ENCODE results near the gene TCAF1. TPM values are rescaled to one million over a fixed set of nuclear protein-coding genes. Genes with fewer than 3 reads are reported as not detected.

The TCAF1 gene
- total RNA-seq, 2 donors from 2014 or later, result 15.8 to 21.0 TPM

DNA sequence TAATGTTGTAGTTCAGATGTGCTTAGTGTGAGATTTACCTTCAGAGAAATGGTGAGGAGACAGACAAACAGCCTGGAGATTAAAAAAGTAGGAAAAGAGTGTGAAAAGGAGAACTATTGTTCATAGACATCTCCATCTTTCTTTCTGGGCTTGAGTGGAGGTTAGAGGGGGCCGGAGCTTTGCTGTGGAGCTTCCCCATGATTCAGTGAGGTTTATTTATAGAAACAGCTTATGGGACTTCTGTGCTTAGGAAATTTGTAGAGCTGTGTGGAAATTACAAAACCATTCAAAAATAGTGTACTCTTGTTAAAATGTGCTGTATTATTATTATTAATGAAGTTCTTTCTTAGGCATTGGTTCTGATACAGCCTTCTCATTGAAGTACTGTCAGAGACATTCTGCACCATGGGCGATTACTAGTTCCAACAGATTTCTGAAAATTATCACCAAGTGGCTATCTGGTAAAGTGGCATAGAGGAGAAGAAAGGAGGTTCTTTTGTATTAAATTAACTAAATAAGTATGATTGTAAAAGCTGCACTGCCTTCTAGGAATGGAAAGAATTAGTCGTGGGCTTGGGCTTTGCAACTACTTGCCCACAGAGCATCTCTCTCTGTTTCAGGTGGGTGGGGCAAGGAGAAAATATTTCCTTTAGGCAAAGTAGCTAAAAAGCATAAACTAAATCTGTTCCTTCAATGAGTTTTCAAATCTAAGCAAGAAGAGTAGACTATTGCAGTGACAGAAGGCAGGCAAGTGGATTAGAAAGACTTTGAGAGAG, 8.7 kb upstream of the TCAF1 start:
- H3K27ac ChIP-seq, result no peak overlapping the region
- H3K9me3 ChIP-seq, result no peaks in the 10 kb centered on the region
- H3K27me3 ChIP-seq, result no peaks in the 10 kb centered on the region
- no peak overlapping the region for H3K4me3 ChIP-seq
- no peak for ATAC-seq
- no peaks in the 10 kb centered on the region for H3K4me1 ChIP-seq
- H3K36me3 ChIP-seq (replicated peaks in 1 of 2; ENCODE audit: insufficient read depth in 1 of 2, low read depth in 2 of 2), result no peaks in the 10 kb centered on the region
- WGBS, 2 donors, result 76 to 82% methylated on average over 3 of the region's 3 CpGs
- TF ChIP-seq POLR2A (IDR thresholded peaks at IDR 0.05) (no peak), CTCF (IDR thresholded peaks at IDR 0.05) (no peak)
- intact Hi-C loops (cut with DNase I), result no loop called here
- no peak for DNase-seq

DNA sequence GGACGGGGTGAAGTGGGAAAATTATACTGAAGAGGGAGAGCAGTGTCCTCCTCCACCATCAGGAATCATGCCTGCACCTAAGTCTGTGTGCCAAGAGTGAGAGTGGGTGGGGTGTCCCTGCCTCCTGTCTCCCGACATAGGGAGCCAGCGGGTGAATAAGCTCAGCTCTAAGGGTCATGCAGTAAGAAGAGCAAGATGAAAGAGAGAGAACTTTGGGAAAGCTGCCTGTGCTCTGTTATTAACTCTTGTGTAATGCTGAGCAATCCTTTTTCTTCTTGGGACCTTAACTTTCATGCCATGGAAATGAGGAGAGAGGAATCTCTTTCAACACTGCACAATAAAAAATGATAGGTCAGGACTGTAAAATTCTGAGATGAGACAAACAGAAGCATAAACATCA, 7.9 kb upstream of the TCAF1 start:
- H3K4me3 ChIP-seq, result no peak overlapping the region
- H3K27ac ChIP-seq, result no peak overlapping the region
- H3K9me3 ChIP-seq, result no peaks in the 10 kb centered on the region
- WGBS, 2 donors, result 78 to 82% methylated on average over 3 of the region's 3 CpGs
- ATAC-seq (no peak), DNase-seq (no peak)
- no peaks in the 10 kb centered on the region for H3K36me3 ChIP-seq (replicated peaks in 1 of 2; ENCODE audit: insufficient read depth in 1 of 2, low read depth in 2 of 2)
- H3K27me3 ChIP-seq, result no peaks in the 10 kb centered on the region
- H3K4me1 ChIP-seq, result peaks cover 7% of the 10 kb centered on the region
- intact Hi-C loops (cut with DNase I), result no loop called here
- TF ChIP-seq POLR2A (IDR thresholded peaks at IDR 0.05), result no peak
- TF ChIP-seq CTCF (IDR thresholded peaks at IDR 0.05), result no peak

DNA sequence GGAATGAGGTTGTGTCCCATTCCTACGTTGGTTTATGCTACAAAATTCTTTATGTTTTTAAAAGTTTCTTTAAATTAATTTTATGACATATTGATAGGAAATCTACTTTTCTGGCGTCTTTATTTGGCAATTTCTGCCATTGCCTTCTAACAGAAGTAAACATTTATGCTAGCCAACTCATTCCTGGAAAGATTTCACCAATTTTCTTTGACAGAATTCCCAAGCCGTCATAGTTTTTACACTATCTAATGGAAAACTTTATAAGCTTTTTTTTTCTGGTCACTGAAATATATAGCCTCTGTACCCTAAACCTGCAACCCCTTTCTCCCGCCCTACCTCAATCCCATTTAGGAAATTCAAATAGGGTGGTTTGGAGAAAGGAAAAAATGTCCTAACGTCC, 6.1 kb upstream of the TCAF1 start:
- ATAC-seq, result no peak

DNA sequence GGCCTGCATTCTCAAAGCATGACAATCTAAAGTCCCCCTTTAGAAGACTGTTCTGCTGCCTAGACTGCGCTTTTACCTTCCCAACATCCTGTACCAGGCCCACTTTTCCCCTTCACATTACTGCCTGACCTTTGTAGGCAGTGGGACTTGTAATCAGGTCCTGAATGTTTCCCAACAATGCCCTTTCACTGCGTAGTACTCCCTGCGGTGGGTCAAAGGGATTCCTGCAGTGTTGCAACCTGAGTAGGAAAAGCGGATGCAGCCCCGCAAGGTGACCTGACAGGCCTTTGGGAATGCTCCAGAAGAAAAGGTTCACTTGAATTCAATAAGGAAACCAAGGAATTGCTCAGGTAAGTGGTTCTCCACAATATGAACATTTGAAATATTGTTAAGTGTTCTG, 4.9 kb upstream of the TCAF1 start:
- ATAC-seq (no peak), DNase-seq (no peak)
- TF ChIP-seq POLR2A (IDR thresholded peaks at IDR 0.05), result no peak
- no peak for TF ChIP-seq CTCF (IDR thresholded peaks at IDR 0.05)
- intact Hi-C loops (cut with DNase I), result no loop called here
- no peak overlapping the region for H3K27ac ChIP-seq
- no peak overlapping the region for H3K4me3 ChIP-seq
- WGBS, 2 donors, result 93 to 94% methylated on average over 5 of the region's 5 CpGs
- no peaks in the 10 kb centered on the region for H3K9me3 ChIP-seq
- no peaks in the 10 kb centered on the region for H3K36me3 ChIP-seq (replicated peaks in 1 of 2; ENCODE audit: insufficient read depth in 1 of 2, low read depth in 2 of 2)
- peaks cover 15% of the 10 kb centered on the region for H3K4me1 ChIP-seq
- no peaks in the 10 kb centered on the region for H3K27me3 ChIP-seq

More for the DNA sequence above, 6.1 kb upstream of the TCAF1 start:
- H3K4me1 ChIP-seq, result peaks cover 15% of the 10 kb centered on the region
- no peak overlapping the region for H3K27ac ChIP-seq
- H3K9me3 ChIP-seq, result no peaks in the 10 kb centered on the region
- no peak for TF ChIP-seq POLR2A (IDR thresholded peaks at IDR 0.05)
- TF ChIP-seq CTCF (IDR thresholded peaks at IDR 0.05), result no peak
- DNase-seq, result no peak
- H3K27me3 ChIP-seq, result no peaks in the 10 kb centered on the region
- no peak overlapping the region for H3K4me3 ChIP-seq
- H3K36me3 ChIP-seq (replicated peaks in 1 of 2; ENCODE audit: insufficient read depth in 1 of 2, low read depth in 2 of 2), result no peaks in the 10 kb centered on the region
- intact Hi-C loops (cut with DNase I), result no loop called here
- WGBS, 2 donors, result 67 to 72% methylated on average over 5 of the region's 5 CpGs

DNA sequence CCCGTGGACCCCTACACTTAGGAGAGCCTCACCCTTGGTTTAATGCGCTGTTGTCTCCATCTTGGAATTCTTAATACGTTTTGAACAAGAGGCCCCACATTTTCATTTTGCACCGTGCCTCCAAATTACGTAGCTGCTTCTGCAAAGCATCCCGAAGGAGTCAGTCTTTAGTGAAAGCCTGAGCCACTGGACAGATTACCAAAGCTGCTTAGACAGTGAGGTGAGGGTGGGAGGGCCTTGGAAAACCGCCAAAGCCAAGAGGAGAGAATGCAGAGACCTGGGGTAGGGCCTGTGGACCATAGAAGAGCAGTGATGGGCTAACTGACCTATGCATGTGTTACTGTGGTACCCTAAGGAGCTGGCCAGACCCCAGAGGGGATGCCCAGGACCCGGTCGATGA, 4.2 kb upstream of the TCAF1 start:
- Histone ChIP-seq H3K36me3 (replicated peaks in 1 of 2; ENCODE audit: insufficient read depth in 1 of 2, low read depth in 2 of 2) (no peaks in the 10 kb centered on the region), H3K27ac (no peak overlapping the region), H3K9me3 (no peaks in the 10 kb centered on the region), H3K4me1 (peaks cover 15% of the 10 kb centered on the region), H3K4me3 (no peak overlapping the region), H3K27me3 (no peaks in the 10 kb centered on the region)
- TF ChIP-seq POLR2A (IDR thresholded peaks at IDR 0.05), result no peak
- DNase-seq, result no peak
- 86 to 90% methylated on average over 9 of the region's 9 CpGs for WGBS, 2 donors
- intact Hi-C loops (cut with DNase I), result no loop called here
- no peak for ATAC-seq

Measured in body of pancreas (tissue), 4 donors.